NCI-H82 (cell line): ENCODE results near the gene CENATAC.
"Not testable (repeated sequence)": the region's sequence is repeated elsewhere in the genome, so short reads cannot be mapped to it uniquely, and the experiment has no call there.

Source experiments
- DNase-seq: peaks from one replicate; lab custom pipeline; 2025; lab: John Stamatoyannopoulos, UW

Gene CENATAC

GRCh38 chr11:118996926-118997626 is 862 bp upstream of the CENATAC start:
- DNase-seq = peak; percentile 38

- no peak for DNase-seq
These were observed 415 bp downstream of the CENATAC start for GRCh38 chr11:118998388-118998717.

- no peak for DNase-seq
These were observed 884 bp downstream of the CENATAC start for GRCh38 chr11:118998822-118999221.

- no peak for DNase-seq
These were observed 3.0 kb downstream of the CENATAC start for GRCh38 chr11:119000906-119001305.

GRCh38 chr11:119006656-119007055 is 8.7 kb downstream of the CENATAC start:
- DNase-seq = no peak

GRCh38 chr11:119011476-119012053 is 13.6 kb downstream of the CENATAC start:
- no peak for DNase-seq

- no peak for DNase-seq
These were observed 14.8 kb downstream of the CENATAC start for GRCh38 chr11:119012629-119013170.

GRCh38 chr11:119014209-119014924 is 16.4 kb downstream of the CENATAC start:
- no peak for DNase-seq

- peak; percentile 23 for DNase-seq
These were observed 17.2 kb downstream of the CENATAC start for GRCh38 chr11:119015054-119015611.

GRCh38 chr11:119016216-119017009 is 18.5 kb downstream of the CENATAC start:
- no peak for DNase-seq

- DNase-seq = not testable (repeated sequence)
These were observed 19.4 kb downstream of the CENATAC start for GRCh38 chr11:119017377-119017776.

GRCh38 chr11:119018074-119018938 is 20.4 kb downstream of the CENATAC start, which contains the start of the genes RPS25 and TRAPPC4:
Gene RPS25, minus strand, starts transcription at chr11:119018343. Its CDS starts 59 bp downstream, at chr11:119018284.
Gene TRAPPC4, plus strand, starts transcription at chr11:119018766. Its CDS starts 30 bp downstream, at chr11:119018796.
- DNase-seq = peak; percentile 96

GRCh38 chr11:119019996-119020395 is 22.1 kb downstream of the CENATAC start:
- no peak for DNase-seq

GRCh38 chr11:119021631-119022030 is 23.7 kb downstream of the CENATAC start:
- DNase-seq = no peak

- DNase-seq = no peak
These were observed 25.8 kb downstream of the CENATAC start for GRCh38 chr11:119023741-119024140.

- no peak for DNase-seq
These were observed 26.6 kb downstream of the CENATAC start for GRCh38 chr11:119024430-119025098.

- DNase-seq = no peak
These were observed 27.1 kb downstream of the CENATAC start for GRCh38 chr11:119025099-119025473.

GRCh38 chr11:119025541-119025940 is 27.6 kb downstream of the CENATAC start:
- DNase-seq = no peak

GRCh38 chr11:119025978-119026766 is 28.2 kb downstream of the CENATAC start:
- no peak for DNase-seq
